ENCODE measurements around the gene FEM1B.
A peak's percentile ranks its signal among the peaks of the same experiment; 100 is the strongest.

FEM1B gene

DNA sequence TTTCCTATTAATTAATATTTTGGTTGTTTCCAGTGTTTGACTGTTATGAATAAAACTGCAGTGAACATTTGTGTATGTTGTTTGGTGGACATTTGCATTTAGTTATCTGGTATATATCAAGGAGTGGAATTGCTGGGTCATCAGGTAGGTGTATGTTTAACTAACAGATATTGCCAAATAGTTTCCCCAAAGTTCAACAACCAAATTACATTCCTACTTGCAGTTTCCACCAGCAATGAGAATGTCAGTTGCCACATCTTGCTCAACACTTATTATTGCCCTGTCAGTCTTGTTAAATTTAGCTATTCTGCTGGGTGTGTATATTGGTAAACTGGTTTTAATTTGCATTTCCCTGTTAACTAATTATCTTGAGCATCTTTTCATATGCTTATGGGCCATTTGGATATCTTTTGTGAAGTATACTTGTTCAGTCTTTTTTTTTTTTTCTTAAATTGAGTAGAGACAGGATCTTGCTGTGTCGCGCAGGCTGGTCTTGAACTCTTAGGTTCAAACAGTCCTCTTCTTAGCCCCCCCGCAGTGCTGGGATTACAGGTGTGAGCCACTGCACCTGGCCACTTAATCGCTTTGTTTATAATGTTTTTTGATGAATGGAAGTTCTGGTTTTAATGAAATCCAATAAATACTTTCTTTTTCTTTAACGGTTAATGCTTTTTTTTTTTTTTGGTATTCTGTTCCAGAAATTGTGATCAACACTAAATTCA is 7.9 kb downstream of the FEM1B start:
- DNase-seq (ENCODE audit: low read depth) = no peak

DNA sequence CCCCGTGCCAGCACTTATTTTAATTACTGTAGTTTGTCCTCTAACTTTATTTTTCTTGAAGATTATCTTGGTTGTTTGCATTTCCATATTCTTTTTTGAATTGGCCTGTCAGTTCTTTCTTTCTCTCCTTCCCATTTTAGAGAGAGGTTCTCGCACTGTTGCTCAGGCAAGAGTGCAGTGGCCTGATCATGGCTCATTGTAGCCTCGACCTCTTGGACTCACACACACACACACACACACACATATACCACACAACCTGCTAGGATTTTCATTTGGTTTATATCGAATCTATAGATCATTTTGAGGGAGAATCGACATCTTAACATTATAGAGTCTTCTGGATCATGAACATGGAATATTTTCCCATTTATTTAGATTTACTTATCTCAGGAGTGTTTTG is 8.7 kb downstream of the FEM1B start:
- DNase-seq (ENCODE audit: low read depth) = no peak

DNA sequence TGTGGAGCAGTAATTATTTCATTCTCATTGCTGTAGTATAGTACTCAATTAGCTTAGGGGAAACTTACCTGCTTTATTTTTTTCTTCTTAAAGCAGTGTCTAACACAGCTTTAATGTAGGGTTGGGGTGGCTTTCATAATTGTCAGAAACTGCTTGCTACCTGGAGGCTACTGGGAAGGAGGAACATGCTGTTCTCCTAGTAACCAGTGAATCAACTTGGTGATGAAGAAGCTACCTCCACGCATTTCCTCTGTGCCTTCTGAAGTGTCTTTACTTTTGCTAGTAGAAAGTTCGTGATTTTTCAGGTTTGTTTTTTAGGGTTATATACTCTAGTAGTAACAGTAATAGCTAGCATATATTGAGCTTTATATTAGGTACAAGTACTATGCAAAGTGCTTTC is 11.5 kb downstream of the FEM1B start:
- no peak for DNase-seq (ENCODE audit: low read depth)

DNA sequence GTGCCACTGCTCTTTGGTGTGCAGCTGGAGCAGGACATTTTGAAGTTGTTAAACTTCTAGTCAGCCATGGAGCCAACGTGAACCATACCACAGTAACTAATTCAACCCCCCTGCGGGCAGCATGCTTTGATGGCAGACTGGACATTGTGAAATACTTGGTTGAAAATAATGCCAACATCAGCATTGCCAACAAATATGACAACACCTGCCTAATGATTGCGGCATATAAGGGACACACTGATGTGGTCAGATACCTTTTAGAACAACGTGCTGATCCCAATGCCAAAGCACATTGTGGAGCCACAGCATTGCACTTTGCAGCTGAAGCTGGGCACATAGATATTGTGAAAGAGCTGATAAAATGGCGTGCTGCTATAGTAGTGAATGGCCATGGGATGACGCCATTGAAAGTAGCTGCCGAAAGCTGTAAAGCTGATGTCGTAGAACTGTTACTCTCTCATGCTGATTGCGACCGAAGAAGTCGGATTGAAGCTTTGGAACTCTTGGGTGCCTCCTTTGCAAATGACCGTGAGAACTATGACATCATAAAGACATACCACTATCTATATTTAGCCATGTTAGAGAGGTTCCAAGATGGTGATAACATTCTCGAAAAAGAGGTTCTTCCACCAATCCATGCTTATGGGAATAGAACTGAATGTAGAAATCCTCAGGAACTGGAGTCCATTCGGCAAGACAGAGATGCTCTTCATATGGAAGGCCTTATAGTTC is 12.2 kb downstream of the FEM1B start:
- no peak for DNase-seq (ENCODE audit: low read depth)

DNA sequence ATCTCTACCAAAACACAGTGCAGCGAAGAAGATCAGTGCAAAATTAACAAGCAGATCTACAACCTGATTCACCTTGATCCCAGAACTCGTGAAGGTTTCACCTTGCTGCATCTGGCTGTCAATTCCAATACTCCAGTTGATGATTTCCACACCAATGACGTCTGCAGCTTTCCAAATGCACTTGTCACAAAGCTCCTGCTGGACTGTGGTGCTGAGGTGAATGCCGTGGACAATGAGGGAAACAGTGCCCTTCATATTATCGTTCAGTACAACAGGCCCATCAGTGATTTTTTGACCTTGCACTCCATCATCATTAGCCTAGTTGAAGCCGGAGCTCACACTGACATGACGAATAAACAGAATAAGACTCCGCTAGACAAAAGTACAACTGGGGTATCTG is 13.2 kb downstream of the FEM1B start:
- no peak for DNase-seq (ENCODE audit: low read depth)

DNA sequence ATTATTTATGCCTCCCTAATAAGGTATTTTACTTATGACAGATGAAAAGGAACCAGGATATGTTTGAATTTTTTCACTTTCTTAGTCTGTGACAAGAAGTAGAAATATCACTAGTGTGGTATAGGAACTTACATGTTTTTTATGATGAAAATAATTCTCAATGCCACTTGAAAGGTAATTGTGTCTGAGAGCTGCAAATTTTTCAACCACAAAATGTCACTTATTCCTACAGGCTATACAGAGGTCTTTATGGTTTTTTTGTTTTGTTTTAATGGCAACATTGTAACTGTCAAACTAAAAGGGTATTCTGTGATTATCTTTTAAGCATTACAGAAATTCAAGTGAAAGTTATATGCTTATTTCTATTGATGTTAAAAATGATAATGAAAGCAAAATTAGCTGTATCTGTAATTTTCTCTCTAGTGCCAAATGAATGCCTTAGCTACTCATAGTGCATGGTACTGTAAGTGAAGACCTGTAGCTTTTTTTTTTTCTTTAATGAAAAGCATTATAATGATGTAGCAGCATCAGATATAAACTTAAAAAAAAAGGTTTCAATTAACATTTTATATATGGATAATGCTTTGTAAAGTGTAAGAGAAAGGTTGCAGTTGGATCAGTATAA is 14.7 kb downstream of the FEM1B start:
- no peak for DNase-seq (ENCODE audit: low read depth)

DNA sequence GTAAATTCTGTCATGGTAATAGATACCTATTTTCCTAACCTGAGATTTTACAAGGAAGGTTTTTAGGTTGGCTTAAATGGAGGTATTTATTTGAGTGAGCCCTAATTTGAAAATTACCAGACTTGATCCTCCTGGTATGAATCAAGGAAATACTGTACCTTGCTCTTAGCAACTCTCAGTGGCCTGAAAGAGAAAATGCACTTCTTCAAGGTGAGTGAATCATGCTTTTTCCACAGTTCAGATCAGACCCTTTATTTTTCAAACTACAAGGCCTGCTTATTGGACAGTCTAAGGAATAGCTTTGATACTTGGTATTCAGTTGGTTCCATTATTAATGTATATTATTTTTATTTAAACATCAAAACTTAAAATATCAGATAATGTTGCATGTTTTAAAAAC is 15.4 kb downstream of the FEM1B start:
- no peak for DNase-seq (ENCODE audit: low read depth)

DNA sequence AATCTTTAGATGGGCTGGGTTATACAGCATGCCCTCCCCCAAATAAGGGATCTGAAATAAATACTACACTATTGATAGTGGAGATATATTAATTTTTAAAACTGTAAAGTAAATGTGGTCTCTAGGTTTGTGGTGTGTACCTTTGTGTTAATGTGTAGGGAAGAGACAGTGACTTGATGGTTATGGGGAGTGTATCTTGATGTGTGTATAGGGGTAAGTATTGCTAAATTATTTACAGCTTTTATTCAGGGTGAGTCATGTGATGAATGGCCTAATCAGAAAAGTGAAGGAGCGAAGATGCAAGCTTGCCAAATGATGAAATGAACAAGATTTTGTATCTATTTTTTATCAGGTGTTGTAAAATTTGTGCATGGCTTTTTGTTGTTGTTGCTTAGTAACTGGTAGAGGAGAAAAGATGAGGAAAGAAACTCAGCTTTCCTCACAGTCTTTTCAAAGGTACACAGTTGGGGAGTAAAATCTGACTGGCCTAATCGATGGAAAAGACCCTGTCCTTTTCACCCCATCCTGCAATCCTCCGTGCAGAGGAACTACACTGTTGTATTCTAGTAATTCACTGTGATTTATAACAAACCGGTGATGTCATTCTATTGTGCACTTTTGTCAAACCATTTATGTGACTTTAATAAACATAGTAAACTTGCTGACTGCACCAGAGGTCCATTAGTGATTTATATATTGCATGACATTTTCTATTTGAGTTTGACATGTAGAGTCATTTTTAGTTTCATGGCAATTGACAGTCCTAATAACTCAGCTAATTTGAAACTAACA is 17.7 kb downstream of the FEM1B start:
- no peak for DNase-seq (ENCODE audit: low read depth)

DNA sequence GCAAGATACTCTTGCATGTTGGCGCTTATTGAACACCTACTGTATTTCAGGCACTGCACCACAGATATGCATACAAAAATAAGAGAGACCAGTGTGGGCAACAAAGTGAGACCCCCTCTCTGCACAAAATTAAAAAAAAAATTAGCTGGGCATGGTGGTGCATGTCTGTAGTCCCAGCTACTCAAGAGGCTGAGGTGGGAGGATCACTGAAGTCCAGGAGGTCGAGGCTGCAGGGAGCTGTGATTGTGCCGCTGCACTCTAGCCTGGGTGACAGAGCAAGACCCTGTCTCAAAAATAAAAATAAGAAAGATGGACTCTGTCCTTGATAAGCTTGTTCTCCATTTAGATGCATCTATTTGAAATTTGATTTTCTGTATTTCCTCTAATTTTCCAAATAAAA is 20.8 kb downstream of the FEM1B start:
- no peak for DNase-seq (ENCODE audit: low read depth)

DNA sequence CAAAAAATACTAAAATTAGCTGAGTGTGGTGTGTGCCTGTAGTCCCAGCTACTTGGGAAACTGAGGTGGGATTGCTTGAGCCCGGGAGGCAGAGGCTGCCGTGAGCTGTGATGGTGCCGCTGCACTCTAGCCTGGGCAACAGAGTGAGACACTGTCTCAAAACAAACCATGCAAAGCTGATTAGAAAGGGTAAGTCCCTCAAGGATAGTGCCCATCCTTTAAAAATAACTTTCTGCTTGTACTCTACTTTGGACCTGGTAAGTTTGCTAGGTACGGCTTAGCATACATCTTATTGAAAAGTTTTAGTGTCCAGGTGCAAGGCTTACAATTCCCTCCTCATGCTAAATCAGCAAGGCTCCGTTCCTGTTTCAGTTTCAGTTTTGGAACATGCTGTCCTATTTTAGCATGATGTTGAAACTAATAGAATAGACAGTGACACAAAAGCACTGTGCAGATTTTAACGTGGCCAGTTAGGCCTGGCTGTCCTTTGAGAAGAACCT is 21.4 kb downstream of the FEM1B start:
- peak; percentile 25 for DNase-seq (ENCODE audit: low read depth)

GRCh38 chr15:68299436-68299835 is 21.9 kb downstream of the FEM1B start:
- DNase-seq (ENCODE audit: low read depth) = peak; percentile 27

- DNase-seq (ENCODE audit: low read depth) = no peak
Measured at GRCh38 chr15:68300115-68300940, 22.8 kb downstream of the FEM1B start.

GRCh38 chr15:68301301-68301700 is 23.8 kb downstream of the FEM1B start:
- DNase-seq (ENCODE audit: low read depth) = no peak

DNA sequence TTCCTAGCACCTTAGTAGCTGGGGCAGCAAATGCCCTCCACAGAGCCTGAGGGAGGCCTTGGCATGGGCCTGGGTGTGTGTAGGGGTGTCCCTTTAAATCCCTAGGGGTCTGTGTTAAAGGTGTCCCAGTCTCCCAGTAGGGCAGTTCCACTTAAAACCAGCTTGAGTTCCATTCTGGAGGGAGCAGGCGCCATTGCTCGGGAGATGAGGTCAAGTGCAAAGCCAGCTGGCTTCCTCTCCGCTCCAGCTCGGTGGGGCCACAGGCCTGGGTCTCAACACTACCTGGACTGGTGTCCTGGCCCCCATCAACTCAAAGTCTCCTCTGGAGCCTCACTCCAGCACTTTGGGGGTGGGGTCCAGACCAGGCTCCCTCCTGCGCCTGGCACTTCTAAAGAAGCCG is 25.2 kb downstream of the FEM1B start:
- DNase-seq (ENCODE audit: low read depth) = no peak

- no peak for DNase-seq (ENCODE audit: low read depth)
Measured at GRCh38 chr15:68303134-68303533, 25.6 kb downstream of the FEM1B start.

DNA sequence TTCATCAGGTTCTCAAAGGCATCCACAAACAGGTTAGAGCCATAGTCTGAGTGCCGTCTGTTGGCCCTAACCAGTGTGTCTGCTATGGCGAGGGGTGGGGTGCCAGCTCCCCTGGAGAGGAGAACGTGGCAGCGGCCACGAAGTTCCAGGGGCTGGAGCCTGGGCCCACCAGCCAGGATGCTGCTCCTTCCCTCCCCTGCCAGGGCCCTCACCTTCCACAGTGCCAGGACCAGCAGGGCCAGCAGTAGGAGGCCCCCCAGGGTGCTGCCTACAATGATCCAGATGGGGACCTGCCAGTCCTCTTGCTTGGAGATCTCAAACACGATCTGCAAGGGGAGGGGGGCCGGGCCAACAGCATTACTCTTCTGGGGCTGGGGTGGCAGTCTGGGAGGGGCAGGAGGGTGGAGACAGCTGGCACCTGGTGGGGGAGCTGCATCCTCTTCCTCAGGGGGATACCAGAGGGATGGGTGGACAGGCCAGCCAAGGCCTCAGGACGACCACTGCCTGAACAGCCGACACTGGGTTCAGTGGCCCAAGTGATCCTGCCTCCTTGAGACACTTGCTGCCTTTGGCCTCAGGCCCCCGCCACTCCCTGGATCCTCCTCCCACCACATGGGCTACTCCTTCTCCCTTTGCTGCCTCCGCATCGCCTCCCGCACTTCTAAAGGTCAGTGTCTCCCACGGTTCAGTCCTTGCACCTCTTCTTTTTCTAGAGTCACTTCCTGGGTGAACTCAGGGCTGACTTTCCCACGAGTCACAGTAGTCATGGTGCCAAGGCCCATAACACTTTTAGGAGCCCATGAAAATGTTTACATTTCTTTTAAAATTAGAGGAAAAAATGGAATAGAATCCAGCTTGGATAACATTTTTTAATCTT is 26.3 kb downstream of the FEM1B start:
- no peak for DNase-seq (ENCODE audit: low read depth)

GRCh38 chr15:68304589-68305337 is 27.2 kb downstream of the FEM1B start:
- no peak for DNase-seq (ENCODE audit: low read depth)

DNA sequence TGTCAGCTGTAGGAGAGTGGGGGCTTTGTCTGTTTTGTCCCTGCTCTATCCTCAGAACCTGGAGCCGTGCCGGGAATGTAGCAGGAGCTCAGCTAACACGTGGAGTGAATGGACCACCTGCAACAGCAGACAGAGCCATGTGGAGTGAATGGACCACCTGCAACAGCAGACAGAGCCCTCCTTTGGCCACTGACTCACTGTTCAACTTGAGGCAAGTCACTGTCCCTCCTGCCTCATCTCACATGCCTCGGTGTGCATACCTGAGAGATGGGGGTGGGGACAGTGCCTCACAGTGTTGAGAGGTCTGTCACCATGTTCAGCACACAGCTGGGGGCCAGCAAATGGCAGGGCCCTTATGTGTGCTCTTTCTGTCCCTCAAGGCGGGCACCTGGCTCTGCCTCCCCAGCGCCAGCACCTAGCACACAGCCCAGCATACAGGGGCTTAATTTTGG is 27.9 kb downstream of the FEM1B start:
- no peak for DNase-seq (ENCODE audit: low read depth)

DNA sequence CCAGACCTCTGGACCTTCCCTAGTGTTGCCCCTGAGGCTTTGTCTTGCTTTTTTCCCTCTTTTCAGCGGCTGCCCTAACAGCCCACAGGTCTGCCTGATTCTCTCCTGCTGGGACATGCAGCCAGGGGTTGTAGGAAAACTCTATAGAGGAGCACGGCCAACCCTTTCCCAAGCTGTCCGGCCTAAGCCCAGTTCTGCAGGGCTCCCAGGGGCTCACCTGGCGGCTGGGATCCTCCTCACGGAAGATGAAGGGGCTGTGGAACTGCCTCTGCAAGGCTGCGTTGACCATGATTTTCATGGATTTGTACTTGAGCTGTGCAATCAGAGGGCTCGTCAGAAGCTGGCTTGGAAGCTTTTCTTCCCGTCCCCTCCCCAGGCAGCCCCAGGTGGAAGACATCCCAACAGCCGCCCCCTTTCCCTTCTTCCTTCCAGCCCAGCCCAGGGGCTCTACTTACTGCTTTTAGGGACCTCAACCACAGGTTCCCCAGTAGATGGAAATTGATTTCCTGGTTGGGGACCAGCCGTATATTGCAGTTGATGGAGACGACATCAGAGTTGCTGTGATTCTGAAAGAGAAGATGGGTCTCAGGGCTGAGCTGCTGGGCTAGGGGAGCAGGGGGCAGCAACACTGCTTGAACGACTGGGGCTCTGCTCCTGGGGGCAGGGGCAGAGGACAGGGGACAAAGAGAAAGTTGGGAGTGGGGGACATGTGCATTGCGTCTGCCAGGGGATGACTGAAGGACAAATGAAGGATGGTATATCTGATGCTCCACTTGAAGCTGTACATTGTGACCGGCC is 29.8 kb downstream of the FEM1B start:
- no peak for DNase-seq (ENCODE audit: low read depth)
